GM20000 (cell line): Measurements from ENCODE around the gene PNLIPRP1.

Experiments
- DNase-seq: peaks from one replicate; pipeline ENCODE4 v3.0.0; 2012; ENCODE audit warnings: low spot score
- TF ChIP-seq, protein P1 (sequence below): IDR thresholded peaks from 2 replicates; pipeline ENCODE4 v1.5.1; 2012; ENCODE audit warnings: mild to moderate bottlenecking, control low read depth; ENCODE audit errors: extremely low read depth, missing control alignments

The PNLIPRP1 gene

GRCh38 chr10:116588995-116589394, 1.8 kb upstream of the PNLIPRP1 start:
- TF ChIP-seq, protein P1, sequence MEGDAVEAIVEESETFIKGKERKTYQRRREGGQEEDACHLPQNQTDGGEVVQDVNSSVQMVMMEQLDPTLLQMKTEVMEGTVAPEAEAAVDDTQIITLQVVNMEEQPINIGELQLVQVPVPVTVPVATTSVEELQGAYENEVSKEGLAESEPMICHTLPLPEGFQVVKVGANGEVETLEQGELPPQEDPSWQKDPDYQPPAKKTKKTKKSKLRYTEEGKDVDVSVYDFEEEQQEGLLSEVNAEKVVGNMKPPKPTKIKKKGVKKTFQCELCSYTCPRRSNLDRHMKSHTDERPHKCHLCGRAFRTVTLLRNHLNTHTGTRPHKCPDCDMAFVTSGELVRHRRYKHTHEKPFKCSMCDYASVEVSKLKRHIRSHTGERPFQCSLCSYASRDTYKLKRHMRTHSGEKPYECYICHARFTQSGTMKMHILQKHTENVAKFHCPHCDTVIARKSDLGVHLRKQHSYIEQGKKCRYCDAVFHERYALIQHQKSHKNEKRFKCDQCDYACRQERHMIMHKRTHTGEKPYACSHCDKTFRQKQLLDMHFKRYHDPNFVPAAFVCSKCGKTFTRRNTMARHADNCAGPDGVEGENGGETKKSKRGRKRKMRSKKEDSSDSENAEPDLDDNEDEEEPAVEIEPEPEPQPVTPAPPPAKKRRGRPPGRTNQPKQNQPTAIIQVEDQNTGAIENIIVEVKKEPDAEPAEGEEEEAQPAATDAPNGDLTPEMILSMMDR: no peak

DNA sequence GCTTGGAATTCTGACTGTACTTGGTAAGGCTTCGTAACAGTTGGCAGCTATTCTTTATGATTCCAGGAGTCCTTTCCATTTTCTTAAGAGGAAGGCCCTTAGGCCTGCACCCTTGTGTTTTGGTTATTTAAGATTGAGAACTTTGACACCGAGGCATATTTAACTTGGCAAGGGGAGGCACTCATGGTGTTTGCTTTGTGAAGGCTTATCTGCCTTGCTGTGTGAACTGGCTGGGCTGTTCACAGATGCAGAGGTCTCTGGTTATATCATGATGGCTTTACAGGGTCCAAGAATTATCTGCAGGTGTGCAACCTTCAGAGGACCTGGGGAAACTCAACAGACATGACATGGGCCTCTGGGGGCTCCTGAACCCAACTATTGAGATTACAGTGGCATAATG, 833 bp upstream of the PNLIPRP1 start:
- no peak for DNase-seq
- TF ChIP-seq, protein P1: no peak

More at GRCh38 chr10:116588995-116589394, 1.8 kb upstream of the PNLIPRP1 start:
- DNase-seq: no peak

- TF ChIP-seq, protein P1: no peak
- DNase-seq: no peak
These were observed 2.5 kb downstream of the PNLIPRP1 start for GRCh38 chr10:116593139-116593740.

DNA sequence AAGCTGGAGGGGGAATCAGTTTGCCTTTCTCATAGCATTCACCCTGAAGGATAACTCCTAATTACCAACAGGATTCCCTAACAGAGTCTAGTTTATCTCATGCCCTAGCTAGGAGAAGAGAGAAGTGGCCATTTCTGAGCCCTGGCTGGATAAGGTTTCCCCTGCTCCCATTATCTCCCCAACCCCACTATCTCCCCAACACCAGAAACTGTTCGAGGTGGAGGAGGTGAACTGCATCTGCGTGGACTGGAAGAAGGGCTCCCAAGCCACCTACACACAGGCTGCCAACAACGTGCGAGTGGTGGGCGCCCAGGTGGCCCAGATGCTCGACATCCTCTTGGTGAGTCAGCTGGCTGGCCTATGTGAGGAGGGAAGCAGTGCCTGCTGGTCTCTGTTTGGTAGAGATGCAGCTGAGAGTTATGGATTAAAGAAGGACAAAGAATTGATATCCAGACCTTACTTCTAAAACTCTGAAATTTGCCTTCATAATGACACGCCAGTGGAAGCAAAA, 3.8 kb downstream of the PNLIPRP1 start:
- TF ChIP-seq, protein P1: no peak
- DNase-seq: no peak

DNA sequence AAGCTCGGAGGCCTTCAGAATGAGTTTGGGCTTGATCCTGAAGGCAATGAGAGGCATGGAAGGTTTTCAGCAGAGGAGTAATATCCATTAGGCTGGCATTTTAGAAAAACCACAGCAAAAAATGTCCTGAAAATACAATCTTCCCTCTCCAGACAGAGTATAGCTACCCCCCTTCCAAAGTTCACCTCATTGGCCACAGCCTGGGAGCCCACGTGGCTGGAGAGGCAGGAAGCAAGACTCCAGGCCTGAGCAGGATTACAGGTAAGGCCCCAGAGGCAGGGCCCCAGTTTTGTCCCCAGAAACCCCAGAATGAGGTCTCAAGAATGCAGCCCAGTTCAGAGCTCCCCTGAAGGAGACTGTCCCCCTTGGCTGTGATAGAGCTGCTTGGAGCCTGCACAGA, 5.3 kb downstream of the PNLIPRP1 start:
- TF ChIP-seq, protein P1: no peak
- DNase-seq: no peak

GRCh38 chr10:116597543-116597942, 6.8 kb downstream of the PNLIPRP1 start:
- no peak for DNase-seq
- TF ChIP-seq, protein P1: no peak

GRCh38 chr10:116598329-116598728, 7.6 kb downstream of the PNLIPRP1 start:
- TF ChIP-seq, protein P1: no peak

More at GRCh38 chr10:116598329-116598728, 7.6 kb downstream of the PNLIPRP1 start:
- DNase-seq: no peak
